HG02870 (cell line): ENCODE data around the gene CEP128.

Experiments
- ATAC-seq: cut with Tn5 transposase; IDR thresholded peaks from one replicate; pipeline ENCODE4 v1.9.1; 2021; ENCODE audit warnings: mild to moderate bottlenecking, moderate library complexity; ENCODE audit not compliant: unreplicated experiment

CEP128 gene

DNA sequence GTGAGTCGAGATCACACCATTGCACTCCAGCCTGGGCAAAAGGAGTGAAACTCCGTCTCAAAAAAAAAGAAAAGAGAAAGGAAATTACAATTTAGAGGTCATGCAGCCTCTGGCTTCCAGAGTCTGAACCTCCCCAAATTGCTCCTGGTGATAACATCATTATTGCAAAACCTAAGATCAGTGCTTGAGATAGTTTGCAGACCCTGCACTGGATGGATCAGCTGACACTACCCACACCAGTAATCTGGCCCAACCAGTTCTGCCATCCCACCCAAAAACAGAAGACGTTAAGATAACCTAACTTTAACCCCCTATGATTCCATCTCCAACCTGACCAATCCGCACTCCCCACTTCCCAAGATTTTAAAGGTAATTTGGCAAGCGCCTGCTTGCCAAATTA is 376.5 kb downstream of the CEP128 start:
- no peak for ATAC-seq

DNA sequence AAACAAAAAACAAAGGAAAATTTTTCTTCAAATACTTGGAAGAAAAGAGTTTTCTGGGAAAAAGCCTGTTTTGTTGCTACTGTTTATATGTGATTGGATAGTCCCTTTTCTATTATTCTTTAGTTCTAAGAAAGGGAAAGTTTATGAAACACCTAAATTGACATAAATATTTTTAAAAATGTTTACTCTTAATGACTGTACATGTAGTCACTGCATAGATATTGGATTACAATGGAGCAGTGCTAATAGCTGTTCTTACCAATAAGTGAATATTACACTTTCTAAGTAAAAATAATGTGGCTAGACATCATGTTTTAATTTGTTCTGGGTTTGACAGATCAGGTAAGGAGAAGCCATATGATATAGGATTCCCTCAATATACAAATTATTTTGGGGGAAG is 377.5 kb downstream of the CEP128 start:
- no peak for ATAC-seq

DNA sequence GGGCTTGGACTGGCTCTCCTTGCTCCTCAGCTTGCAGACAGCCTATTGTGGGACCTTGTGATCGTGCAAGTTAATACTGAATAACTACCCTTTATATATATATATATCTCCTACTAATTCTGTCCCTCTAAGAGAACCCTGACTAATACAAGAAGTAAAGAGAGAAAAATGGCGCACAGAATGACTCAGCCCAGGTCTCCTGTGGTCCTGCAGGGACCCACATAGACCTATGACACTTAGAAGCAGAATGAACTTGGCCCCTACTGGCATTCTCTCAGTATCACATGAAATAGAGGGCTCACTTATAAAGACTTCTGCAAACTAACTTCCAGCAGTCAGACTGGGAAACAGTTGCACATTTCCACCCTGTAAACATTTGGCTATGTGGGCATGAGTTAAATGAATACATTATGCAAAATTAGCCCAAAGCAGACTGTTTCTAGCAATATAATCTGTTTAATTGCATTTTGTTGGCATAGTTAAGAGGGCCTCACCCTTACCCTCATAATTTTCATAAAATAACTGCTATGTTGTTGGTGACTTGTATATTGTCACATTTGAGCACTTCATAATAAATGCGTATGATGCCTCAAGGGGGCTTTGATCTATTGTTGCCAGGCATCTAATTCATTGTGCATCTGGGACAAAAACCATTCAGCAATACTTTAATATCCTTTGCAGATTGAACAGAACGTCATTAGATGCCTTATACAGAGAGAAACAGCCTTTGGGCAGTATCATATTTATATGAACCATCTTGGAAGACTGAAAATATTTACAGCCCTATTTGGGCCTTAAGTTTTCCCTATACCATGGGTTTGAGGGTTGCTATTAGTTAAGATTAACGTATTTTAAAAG is 380.5 kb downstream of the CEP128 start:
- ATAC-seq = peak; percentile 100

DNA sequence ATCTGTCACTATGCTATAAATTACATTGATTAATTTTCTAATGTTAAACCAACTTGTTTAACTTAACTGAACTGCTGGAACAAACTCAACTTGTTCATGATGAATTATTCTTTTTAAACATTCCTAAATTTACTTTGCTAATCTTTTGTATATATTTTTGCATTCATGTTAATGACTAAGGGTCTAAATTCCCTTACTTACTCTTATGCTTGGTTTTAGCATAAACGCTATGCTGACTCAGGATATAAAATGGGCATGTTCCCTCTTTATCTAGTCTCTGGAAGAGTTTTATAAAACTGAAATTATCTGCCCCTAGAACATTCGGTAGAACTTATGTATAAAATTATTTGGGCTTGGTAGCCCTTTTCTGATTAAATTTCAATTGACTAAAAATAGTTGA is 387.4 kb downstream of the CEP128 start:
- ATAC-seq = no peak

DNA sequence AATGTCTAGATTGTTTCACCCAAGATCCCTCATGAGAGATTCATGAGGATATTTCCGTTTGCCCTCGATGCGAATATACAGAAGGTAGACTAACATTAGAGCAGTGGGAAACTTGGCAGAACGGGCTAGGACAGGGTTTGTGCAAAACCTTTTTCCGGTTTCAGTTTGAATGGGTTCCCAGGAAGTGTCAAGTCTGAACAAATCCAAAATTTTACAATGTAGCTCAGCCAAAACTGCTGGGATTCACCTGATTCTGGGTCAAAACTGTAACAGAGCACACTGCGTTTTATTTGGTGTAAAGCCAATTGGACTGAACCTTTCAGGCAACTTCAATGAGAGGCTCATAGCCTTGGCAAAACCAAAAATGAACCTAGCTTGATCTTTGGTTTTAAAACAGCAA is 392.4 kb downstream of the CEP128 start:
- no peak for ATAC-seq

DNA sequence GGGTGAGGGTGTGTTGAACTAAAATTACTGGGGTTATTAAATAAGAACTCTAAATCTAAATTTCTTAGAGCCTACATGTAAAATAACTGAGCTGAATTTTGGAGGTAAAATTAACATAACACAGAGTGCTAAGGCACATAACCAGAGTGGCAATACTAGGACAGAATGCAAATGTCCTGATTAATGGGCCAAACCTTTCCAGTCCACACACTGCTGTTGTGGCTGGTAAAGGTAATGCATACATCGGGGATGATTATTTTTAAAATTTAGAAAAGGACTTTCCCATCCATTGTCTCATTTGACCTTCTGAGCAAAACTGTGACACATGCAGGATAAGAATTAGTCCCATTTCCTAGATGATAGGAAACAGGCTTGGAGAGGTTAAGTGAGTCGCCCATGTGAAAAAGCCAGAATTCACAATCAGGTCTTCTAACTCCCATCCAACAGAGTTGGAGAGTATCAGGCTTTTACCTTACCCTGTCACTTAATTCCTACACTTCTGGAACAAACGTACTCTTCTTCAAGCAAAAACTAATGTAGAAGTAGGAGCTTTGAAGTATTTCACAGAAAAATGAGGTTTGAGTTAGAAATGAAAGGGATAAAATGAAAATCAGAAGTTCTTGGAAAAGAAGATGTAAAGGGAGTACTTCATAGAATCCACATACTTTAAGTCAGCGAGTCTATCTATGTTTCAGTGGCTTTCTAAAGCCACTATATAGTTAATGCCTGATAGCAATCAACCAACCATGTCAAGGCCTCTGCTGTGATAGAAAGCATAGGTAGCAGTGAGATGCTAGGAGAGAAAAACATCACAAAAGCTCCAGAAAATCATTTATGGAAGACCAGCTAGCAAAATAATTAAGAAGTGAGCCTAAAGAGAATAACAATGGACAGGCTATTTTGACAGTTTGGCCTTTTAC is 395.3 kb downstream of the CEP128 start:
- no peak for ATAC-seq

DNA sequence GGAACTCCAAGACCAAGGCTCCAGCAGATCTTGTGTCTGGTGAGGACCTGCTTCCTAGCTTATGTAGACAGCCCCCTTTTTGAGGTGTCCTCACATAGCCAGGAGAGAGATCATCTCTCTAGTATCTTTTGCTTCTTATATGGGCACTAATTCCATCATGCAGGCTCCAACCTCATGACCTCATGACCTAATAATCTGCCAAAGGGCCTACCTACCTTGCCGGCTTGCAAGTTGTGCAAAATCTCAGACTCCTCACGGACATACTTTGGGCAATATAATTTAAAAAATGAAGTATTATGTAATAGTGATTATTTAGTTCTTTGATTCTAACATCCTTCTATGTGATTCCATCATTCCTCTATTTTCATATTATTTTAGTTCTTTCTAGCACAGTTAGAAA is 397.2 kb downstream of the CEP128 start:
- no peak for ATAC-seq

DNA sequence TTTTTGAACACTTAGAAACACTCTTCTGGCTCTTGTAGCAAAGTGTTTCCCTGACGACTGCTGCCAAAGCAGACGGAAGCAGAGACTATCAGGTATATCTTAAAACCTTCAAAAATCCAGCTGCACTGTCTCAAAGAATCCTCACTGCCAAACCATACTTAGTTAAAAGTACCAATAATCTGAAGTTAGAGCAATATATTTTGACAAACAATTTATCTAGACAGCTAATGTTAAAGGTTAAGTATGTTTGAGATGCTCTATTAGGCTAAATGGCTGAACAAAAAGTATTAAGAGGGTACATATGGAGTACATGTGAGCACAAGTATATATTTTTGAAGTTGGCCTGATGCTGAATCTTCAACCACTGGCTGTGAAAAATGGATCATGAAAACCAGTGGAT is 398.3 kb downstream of the CEP128 start:
- no peak for ATAC-seq

DNA sequence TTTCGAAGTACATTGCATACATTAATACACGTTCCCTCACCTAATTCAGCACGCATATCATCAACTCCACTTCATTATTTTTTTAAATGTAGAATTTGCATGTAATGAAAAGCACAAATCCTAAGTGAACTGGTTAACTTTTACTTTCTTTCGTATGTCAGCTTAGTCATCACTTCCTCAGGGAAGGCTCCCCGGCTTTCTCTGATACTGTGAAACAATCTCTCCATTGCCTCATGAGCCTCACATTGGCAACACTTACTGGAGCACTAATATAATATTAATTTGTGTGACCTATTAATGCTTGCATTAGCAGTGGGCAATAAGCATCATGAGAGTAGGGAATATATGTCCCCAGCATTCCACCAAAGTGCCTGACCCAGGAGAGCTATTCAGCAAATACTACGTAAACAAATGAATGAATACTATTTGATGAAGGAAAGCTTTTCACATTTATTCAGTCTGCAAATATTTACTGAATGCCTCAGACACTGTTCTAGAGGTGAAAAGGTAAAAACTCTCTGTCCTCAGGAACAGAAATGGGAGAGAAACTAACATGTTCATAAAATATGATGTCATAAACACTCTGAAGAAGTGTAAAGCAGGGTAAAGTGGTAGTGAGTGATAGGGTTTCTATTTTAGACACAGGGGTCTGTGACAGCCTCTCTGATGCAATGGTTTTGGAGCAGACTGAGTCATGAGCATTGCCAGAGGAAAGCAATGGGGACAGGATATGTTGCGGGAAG is 402.7 kb downstream of the CEP128 start:
- ATAC-seq = no peak

DNA sequence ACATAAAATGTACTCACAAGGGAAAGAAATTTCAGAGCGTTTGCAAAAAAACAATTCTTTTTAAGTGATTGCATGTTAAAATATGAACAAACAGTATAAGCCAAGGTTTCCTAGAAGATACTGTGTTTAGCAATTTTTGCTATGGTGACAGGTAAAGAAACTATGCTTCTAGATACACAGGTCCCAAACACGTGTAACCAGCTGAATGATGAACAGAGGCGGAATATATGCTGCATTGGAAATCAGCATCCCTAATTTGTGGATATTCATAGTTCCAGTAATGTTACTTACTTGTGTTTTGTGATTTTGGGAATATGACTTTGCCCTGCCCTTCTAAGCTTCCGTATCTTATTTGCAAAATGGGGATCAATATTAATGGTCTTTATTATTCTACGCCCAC is 403.9 kb downstream of the CEP128 start:
- no peak for ATAC-seq

DNA sequence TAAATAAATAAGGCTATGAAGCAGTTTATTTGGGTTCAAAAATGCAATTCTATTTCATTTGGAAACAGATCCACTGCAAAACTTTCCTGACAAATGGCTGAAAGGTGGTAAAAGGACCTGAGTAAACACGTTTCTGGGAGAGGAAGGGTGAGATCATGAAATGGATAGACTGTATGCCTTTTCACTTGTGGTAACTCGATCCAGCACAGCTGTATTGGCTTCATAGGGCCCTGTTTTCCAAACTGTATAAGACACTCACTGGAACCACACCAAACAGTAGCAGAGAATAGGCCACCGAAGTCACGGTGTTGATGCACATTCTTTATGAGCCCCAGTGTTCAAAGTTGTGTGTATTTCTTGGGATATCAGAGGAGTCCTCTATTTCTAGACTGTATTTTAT is 405.1 kb downstream of the CEP128 start:
- ATAC-seq = no peak

DNA sequence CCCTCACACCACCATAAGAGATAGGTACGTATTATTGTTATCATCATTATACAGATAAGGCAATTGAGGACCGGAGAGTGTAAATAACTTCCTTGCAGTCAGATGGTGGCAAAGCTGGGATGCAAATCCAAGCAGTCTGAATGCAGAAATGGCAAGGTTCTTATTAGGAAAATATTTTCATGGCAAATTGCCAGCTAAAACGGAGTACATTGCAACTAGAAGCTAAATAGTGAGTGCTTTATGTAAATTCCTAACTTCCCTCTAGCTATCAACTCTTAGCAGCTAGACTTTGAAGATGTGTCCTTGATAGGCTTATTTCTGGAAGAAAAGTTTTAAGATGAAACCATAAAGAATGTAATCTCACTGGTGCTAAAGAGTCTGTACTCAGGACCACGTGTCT is 406.4 kb downstream of the CEP128 start:
- no peak for ATAC-seq

DNA sequence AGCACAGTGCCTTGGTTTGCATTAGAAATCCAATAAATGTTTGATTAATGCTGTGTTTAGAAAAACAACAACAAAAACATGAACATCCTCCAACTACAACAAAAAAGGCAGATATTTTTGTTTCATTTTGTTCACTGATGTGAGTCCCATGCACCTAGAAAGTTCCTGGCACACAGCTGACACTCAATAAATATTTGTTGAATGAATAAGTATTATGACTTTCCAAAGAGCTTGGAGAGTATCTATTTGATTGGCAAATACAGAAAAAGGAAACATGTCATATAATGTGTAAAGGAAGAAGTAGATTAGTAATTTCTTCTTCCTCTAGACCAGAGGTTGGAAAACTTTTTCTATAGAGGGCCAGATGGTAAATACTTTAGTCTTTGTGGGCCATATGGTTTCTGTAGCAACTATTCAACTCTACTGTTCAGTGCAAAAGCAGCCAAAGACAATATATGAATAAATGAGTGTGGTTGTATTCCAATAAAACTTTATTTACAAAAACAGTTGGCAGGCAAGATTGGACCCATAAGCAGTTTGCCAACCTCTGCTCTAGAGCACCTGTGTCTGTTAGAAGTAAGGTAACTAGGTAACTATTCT is 417.9 kb downstream of the CEP128 start:
- no peak for ATAC-seq

DNA sequence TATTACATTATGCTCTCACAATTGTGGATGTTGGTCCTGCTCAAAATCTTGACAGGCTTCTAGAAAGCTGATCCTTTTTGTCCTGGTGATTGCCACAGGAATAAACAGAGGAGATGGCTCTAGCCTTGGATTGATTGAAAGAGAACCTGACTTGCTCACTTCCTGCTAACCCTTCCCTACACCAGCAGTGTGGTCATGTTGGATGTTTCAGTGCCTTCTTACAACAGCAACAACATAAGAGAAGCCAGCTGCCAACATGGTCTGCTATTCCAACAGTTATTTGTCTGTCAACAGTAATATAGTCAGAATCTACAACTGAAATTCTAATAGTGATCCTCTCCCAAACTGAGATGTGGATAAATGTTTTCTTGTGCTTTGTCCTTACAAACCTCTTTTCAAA is 418.6 kb downstream of the CEP128 start:
- no peak for ATAC-seq

DNA sequence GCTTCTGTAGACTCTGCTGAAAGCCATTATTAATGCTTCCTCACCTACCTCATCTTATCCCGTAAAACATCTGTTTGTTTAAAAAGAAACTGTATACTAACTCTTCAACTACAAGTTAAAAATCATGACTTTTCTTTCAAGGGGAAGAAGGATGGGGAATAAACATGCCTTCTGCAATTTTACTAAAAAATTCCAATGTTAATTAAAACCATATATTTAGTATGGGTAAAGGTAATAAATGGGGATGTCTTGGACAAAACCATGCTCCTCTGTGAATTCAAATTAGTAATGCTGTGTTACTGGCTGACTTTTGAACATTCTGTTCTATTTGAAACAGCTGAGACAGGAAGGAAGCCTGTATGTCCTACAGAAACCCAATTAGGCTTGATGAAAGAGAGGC is 419.1 kb downstream of the CEP128 start:
- ATAC-seq = no peak

DNA sequence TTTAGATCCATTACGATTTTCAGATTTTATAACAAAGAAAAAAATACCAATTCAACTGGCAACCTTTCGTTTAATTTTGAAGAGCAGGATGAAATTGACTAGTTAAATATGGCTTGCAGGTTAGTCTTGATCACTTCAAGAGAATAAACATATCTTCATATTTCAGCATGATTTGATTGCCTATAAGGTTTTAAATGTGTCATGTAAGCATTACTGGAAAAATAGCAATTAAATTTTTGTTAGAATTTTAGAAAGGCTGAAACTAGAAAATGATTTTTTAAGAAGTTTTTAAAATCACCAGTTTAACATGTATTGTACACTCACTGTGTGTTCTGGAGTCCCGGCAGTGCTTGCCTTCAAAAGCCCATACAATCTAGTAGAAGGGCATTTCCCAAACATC is 420.1 kb downstream of the CEP128 start:
- ATAC-seq = no peak

DNA sequence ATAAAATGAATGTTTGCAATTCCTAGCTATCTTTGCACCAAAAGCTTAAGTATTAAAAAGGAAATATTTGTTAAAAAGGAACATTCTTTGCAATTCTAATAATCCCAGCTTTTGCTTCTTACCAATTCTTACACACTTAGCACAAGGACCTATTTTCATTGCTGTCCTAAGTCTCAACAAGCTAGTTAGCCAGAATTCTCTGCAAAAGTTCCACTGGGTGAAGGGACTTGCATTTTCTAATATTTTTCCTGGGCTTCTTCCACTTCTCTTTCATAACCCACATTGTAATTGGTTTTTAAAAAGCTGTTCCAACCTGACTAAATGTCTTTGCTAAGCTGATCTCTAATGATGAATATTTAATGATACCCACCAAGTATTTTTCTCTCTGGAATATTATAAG is 422.5 kb downstream of the CEP128 start:
- no peak for ATAC-seq

DNA sequence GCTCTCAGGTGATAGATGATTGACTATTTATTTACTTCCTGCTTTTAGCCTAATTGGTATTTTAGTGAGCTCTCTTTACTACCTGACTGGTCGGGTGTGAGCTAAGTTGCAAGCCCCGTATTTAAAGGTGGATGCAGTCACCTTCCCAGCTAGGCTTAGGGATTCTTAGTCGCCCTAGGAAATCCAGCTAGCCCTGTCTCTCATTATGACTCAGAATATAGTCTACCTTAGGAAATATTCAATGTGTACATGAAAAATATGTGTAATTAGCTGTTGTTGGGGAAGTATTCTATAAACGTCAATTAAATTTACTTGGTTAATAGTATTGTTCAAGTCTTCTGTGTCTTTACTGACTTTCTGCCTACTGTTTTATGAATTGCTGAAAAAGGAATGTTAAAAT is 423.4 kb downstream of the CEP128 start:
- no peak for ATAC-seq

DNA sequence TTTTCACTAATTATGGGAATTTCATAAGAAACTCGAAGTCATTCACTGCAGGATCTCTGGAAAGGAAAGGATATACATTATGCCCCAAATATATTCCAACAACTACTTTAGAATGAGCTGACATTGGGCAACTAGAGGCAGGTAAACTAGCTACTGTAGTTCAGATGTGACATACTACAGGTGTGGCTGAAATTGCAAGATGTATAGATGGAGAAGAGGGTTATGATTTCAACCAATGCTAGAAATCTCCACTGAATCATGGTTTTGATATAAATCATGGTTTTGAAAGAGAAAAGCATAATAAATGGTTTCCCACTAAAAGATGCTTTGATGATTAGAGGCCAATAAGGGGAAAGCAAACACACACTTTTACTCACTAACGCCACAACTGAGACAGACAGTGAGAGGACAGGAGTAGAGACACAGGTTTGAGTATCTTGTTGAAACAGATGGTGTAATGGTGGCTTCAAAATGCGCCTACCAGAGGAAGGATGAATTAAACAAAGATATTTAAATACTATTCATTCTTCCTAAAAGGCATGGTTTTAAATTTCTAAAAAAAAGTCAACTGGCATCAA is 434.2 kb downstream of the CEP128 start:
- no peak for ATAC-seq

DNA sequence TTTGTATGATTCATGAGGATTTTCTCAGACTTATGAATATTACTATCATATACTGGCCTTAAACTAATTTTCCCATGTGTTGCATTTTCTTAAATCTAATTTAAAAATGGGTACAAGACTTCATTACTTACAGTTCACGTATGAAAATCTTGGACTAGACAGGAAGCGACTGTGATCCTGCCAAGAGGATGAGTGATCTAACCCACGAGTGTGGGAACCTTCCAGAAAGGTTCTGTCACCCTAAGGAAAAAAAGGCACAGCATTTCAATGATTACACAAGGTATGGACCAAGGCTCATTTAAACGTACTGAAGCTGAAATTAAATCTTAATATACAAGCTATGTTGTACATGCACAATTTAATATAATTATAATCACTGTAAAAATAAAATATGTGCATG is 436.8 kb downstream of the CEP128 start:
- ATAC-seq = no peak

DNA sequence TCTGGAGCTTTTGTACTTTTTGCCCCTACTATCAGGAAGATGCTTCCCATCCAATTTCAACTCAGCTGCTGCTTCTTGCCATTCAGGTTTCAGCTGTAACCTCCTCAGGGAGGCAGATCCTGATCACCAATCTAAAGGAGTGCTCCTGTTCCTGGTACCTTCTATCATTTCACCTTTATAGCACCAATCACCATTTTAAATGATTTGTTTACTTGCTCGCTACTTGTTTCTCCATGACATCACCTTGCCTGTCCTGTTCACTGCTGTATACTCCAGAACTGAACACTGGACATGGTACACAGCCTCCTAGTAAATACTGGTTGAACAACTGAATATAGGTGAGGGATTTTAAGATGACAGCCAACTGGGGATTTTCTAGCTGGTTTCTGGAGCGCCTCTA is 443.0 kb downstream of the CEP128 start:
- no peak for ATAC-seq
